Measurements from ENCODE around the gene TRAPPC1.
A peak's percentile ranks its signal among the peaks of the same experiment; 100 is the strongest.

TRAPPC1 gene

GRCh38 chr17:7886227-7887037, 45.3 kb downstream of the TRAPPC1 start:
- H3K27me3 ChIP-seq, result no peaks in the 10 kb centered on the region
- peaks cover 10% of the 10 kb centered on the region for H3K36me3 ChIP-seq
- H3K4me1 ChIP-seq, result peaks cover 3% of the 10 kb centered on the region
- no peaks in the 10 kb centered on the region for H3K9me3 ChIP-seq
- DNase-seq, result peak; percentile 20
- H3K4me3 ChIP-seq (ENCODE audit: low read depth, low read length), result peak overlapping the region; percentile 69
- 0 out of 2 replicates have a peak, but pooled peaks have one; percentile 5 for TF ChIP-seq CTCF (IDR thresholded peaks at IDR 0.05; ENCODE audit: low read depth, low read length)

- Histone ChIP-seq H3K4me3 (ENCODE audit: low read depth, low read length) (peak overlapping the region; percentile 69), H3K4me1 (peaks cover 3% of the 10 kb centered on the region), H3K36me3 (peaks cover 2% of the 10 kb centered on the region), H3K27me3 (no peaks in the 10 kb centered on the region), H3K9me3 (no peaks in the 10 kb centered on the region)
- DNase-seq, result peak; percentile 59
- no peak for TF ChIP-seq CTCF (IDR thresholded peaks at IDR 0.05; ENCODE audit: low read depth, low read length)
Observed at GRCh38 chr17:7885367-7886226, 46.1 kb downstream of the TRAPPC1 start.

GRCh38 chr17:7884581-7885366, 47.0 kb downstream of the TRAPPC1 start:
- peak overlapping the region; percentile 69 for H3K4me3 ChIP-seq (ENCODE audit: low read depth, low read length)
- H3K4me1 ChIP-seq, result peaks cover 3% of the 10 kb centered on the region
- no peaks in the 10 kb centered on the region for H3K9me3 ChIP-seq
- H3K36me3 ChIP-seq, result peaks cover 2% of the 10 kb centered on the region; the same call in 1 of the 2 replicates
- no peaks in the 10 kb centered on the region for H3K27me3 ChIP-seq
- no peak for DNase-seq
- no peak for TF ChIP-seq CTCF (IDR thresholded peaks at IDR 0.05; ENCODE audit: low read depth, low read length)

- no peak for DNase-seq
- Histone ChIP-seq H3K4me1 (peaks cover 3% of the 10 kb centered on the region; the same call in 1 of the 2 replicates), H3K9me3 (no peaks in the 10 kb centered on the region), H3K27me3 (no peaks in the 10 kb centered on the region), H3K4me3 (ENCODE audit: low read depth, low read length) (peak overlapping the region; percentile 60), H3K36me3 (peaks cover 3% of the 10 kb centered on the region; the same call in 1 of the 2 replicates)
- TF ChIP-seq CTCF (IDR thresholded peaks at IDR 0.05; ENCODE audit: low read depth, low read length), result no peak
Observed at GRCh38 chr17:7883781-7884386, 47.9 kb downstream of the TRAPPC1 start.

- Histone ChIP-seq H3K9me3 (no peaks in the 10 kb centered on the region), H3K4me1 (peaks cover 3% of the 10 kb centered on the region; the same call in 1 of the 2 replicates), H3K36me3 (peaks cover 5% of the 10 kb centered on the region; the same call in 1 of the 2 replicates), H3K27me3 (no peaks in the 10 kb centered on the region), H3K4me3 (ENCODE audit: low read depth, low read length) (peak overlapping the region; percentile 60)
- TF ChIP-seq CTCF (IDR thresholded peaks at IDR 0.05; ENCODE audit: low read depth, low read length), result no peak
- DNase-seq, result no peak
Observed at GRCh38 chr17:7882629-7883028, 49.1 kb downstream of the TRAPPC1 start.
